Stomach (tissue), 4 donors: Measurements from ENCODE around the gene IARS1.

ENCODE experiments used
- POLR2A ChIP-seq, 4 donors: fragments of 450-650 bp; IDR thresholded peaks; one replicate each; pipeline ENCODE4 v1.6.1; 2016; ENCODE audit warnings: antibody characterized with exemption in 4 of 4, control low read depth in 2 of 4, mild to moderate bottlenecking in 1 of 4, moderate library complexity in 1 of 4
- POLR2AphosphoS5 ChIP-seq, 3 donors: sonication (generic); formaldehyde crosslinking; IDR thresholded peaks; one replicate each; pipeline ENCODE4 v1.6.1; 2016; ENCODE audit warnings: antibody characterized with exemption in 3 of 3
- TF ChIP-seq, protein P1 (sequence below), 7 experiments: fragments of 450-650 bp in 4 of 7; fragments of 200-600 bp in 3 of 7; sonication (generic) in 3 of 7; IDR thresholded peaks; one replicate each; pipeline ENCODE4 v1.5.1; 2016 to 2019; ENCODE audit warnings: antibody characterized with exemption in 7 of 7, control low read depth in 2 of 7, mild to moderate bottlenecking in 1 of 7

DNA sequence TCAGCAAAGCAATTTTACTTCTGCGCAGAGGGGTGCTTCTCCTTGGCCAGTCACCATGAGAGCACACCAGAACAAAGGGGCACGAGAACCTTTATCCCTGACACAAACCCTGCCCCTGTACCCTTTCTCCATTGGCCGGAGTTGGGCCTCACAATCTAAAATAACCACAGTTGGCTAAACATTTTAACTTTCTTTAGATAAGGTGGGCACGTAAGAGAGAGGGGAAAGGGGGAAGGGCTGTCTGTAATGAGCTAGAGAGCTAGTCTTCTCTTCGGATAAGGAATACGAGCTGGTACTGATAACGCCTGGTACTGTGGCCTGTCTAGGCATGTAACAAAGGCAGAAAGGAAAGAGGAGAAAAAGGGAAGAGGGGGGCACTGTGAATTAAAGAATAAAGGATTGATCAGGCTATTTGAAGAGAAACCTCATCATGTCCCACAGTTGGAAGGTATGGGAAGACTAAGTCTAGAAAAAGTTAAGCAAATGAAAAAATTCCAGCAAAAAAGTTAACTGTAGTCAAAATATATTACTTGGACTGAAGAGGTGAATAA lies 1.8 kb upstream of the IARS1 start:
- TF ChIP-seq, protein P1, sequence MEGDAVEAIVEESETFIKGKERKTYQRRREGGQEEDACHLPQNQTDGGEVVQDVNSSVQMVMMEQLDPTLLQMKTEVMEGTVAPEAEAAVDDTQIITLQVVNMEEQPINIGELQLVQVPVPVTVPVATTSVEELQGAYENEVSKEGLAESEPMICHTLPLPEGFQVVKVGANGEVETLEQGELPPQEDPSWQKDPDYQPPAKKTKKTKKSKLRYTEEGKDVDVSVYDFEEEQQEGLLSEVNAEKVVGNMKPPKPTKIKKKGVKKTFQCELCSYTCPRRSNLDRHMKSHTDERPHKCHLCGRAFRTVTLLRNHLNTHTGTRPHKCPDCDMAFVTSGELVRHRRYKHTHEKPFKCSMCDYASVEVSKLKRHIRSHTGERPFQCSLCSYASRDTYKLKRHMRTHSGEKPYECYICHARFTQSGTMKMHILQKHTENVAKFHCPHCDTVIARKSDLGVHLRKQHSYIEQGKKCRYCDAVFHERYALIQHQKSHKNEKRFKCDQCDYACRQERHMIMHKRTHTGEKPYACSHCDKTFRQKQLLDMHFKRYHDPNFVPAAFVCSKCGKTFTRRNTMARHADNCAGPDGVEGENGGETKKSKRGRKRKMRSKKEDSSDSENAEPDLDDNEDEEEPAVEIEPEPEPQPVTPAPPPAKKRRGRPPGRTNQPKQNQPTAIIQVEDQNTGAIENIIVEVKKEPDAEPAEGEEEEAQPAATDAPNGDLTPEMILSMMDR (IDR thresholded peaks at IDR 0.05), result no peak
- TF ChIP-seq POLR2AphosphoS5 (IDR thresholded peaks at IDR 0.05), result peak in 1 of 3 donors; percentile 31
- TF ChIP-seq POLR2A (IDR thresholded peaks at IDR 0.05), result no peak
